HEK293 (cell line): ENCODE measurements around the gene DUSP10.
A peak's percentile ranks its signal among the peaks of the same experiment; 100 is the strongest.

ENCODE experiments used
- ATF2 ChIP-seq: fragments of 450-650 bp; formaldehyde crosslinking; IDR thresholded peaks from 2 replicates; pipeline ENCODE4 v1.5.1; 2016; ENCODE audit warnings: missing biosample characterization, missing genetic modification characterization, low read depth
- ELK4 ChIP-seq: IDR thresholded peaks from 2 replicates; pipeline ENCODE4 v1.6.1; 2011; ENCODE audit warnings: mild to moderate bottlenecking, low read depth, low read length, borderline replicate concordance
- GLIS1 ChIP-seq: fragments of 450-650 bp; formaldehyde crosslinking; IDR thresholded peaks from 2 replicates; pipeline ENCODE4 v1.5.1; 2016; ENCODE audit warnings: missing biosample characterization, missing genetic modification characterization
- HIC1 ChIP-seq: fragments of 450-650 bp; formaldehyde crosslinking; IDR thresholded peaks from 2 replicates; pipeline ENCODE4 v1.5.1; 2016; ENCODE audit warnings: missing biosample characterization, missing genetic modification characterization
- INSM2 ChIP-seq: fragments of 450-650 bp; formaldehyde crosslinking; IDR thresholded peaks from 2 replicates; pipeline ENCODE4 v1.5.1; 2016; ENCODE audit warnings: missing biosample characterization, missing genetic modification characterization
- PRDM10 ChIP-seq: fragments of 450-650 bp; formaldehyde crosslinking; IDR thresholded peaks from 2 replicates; pipeline ENCODE4 v1.5.1; 2016; ENCODE audit warnings: missing biosample characterization, missing genetic modification characterization
- PRDM6 ChIP-seq: fragments of 450-650 bp; formaldehyde crosslinking; IDR thresholded peaks from 2 replicates; pipeline ENCODE4 v1.5.1; 2017; ENCODE audit warnings: missing biosample characterization, missing genetic modification characterization
- ZBTB17 ChIP-seq: fragments of 450-650 bp; formaldehyde crosslinking; IDR thresholded peaks from 2 replicates; pipeline ENCODE4 v1.5.1; 2016; ENCODE audit warnings: missing biosample characterization, missing genetic modification characterization
- ZBTB20 ChIP-seq: fragments of 450-650 bp; formaldehyde crosslinking; IDR thresholded peaks from 2 replicates; pipeline ENCODE4 v1.5.1; 2016; ENCODE audit warnings: missing biosample characterization, missing genetic modification characterization
- ZNF169 ChIP-seq: fragments of 450-650 bp; formaldehyde crosslinking; IDR thresholded peaks from 2 replicates; pipeline ENCODE4 v1.5.1; 2016; ENCODE audit warnings: missing biosample characterization, missing genetic modification characterization
- ZNF184 ChIP-seq: fragments of 450-650 bp; IDR thresholded peaks from 2 replicates; pipeline ENCODE4 v1.5.1; 2018; ENCODE audit warnings: missing biosample characterization, mild to moderate bottlenecking, missing genetic modification characterization
- ZNF211 ChIP-seq: fragments of 450-650 bp; formaldehyde crosslinking; IDR thresholded peaks from 2 replicates; pipeline ENCODE4 v1.5.1; 2016; ENCODE audit warnings: low read depth, missing biosample characterization, missing genetic modification characterization
- ZNF335 ChIP-seq: fragments of 450-650 bp; formaldehyde crosslinking; conservative IDR thresholded peaks from 2 replicates; pipeline ENCODE4 v1.5.1; 2016; ENCODE audit warnings: missing biosample characterization, missing genetic modification characterization
- ZNF341 ChIP-seq: fragments of 450-650 bp; formaldehyde crosslinking; IDR thresholded peaks from 2 replicates; pipeline ENCODE4; 2016; ENCODE audit warnings: low read depth, missing biosample characterization, missing genetic modification characterization
- ZNF350 ChIP-seq: fragments of 450-650 bp; formaldehyde crosslinking; IDR thresholded peaks from 2 replicates; pipeline ENCODE4 v1.5.0; 2017; ENCODE audit warnings: missing biosample characterization, mild to moderate bottlenecking, missing genetic modification characterization
- ZNF398 ChIP-seq: fragments of 450-650 bp; formaldehyde crosslinking; IDR thresholded peaks from 2 replicates; pipeline ENCODE4 v1.5.1; 2017; ENCODE audit warnings: missing biosample characterization, missing genetic modification characterization
- ZNF426 ChIP-seq: fragments of 450-650 bp; formaldehyde crosslinking; IDR thresholded peaks from 2 replicates; pipeline ENCODE4 v1.5.1; 2017; ENCODE audit warnings: missing biosample characterization, missing genetic modification characterization, mild to moderate bottlenecking, inconsistent platforms, moderate library complexity
- ZNF521 ChIP-seq: fragments of 450-650 bp; formaldehyde crosslinking; IDR thresholded peaks from 2 replicates; pipeline ENCODE4 v1.5.1; 2017; ENCODE audit warnings: missing biosample characterization, mild to moderate bottlenecking, missing genetic modification characterization
- ZNF626 ChIP-seq: fragments of 450-650 bp; sonication (Bioruptor Pico); formaldehyde crosslinking; IDR thresholded peaks from 2 replicates; pipeline ENCODE4 v1.5.1; 2018; ENCODE audit warnings: missing biosample characterization, missing genetic modification characterization, inconsistent platforms
- ZNF654 ChIP-seq: fragments of 450-650 bp; formaldehyde crosslinking; IDR thresholded peaks from 2 replicates; pipeline ENCODE4 v1.5.1; 2016; ENCODE audit warnings: low read depth, missing biosample characterization, missing genetic modification characterization
- ZNF664 ChIP-seq: fragments of 450-650 bp; formaldehyde crosslinking; IDR thresholded peaks from 2 replicates; pipeline ENCODE4 v1.5.1; 2016; ENCODE audit warnings: missing biosample characterization, missing genetic modification characterization
- ZNF747 ChIP-seq: fragments of 450-650 bp; formaldehyde crosslinking; IDR thresholded peaks from 2 replicates; pipeline ENCODE4 v1.5.1; 2016; ENCODE audit warnings: missing biosample characterization, missing genetic modification characterization
- ZSCAN5A ChIP-seq: fragments of 450-650 bp; formaldehyde crosslinking; IDR thresholded peaks from 2 replicates; pipeline ENCODE4 v1.5.1; 2016; ENCODE audit warnings: missing biosample characterization, missing genetic modification characterization

DUSP10 gene

GRCh38 chr1:221708987-221709386 lies 32.9 kb downstream of the DUSP10 start (continued):
- TF ChIP-seq PRDM6 (peak; percentile 89), ELK4 (no peak), ZNF626 (tag by site-specific recombination) (no peak), ZNF335 (tag by site-specific recombination) (peak; percentile 40), ZNF426 (tag by site-specific recombination) (no peak), ZNF664 (tag by site-specific recombination) (no peak), ZNF521 (tag by site-specific recombination) (no peak), ZNF350 (no peak), HIC1 (tag by site-specific recombination) (peak; percentile 38; the same call in 1 of the 2 replicates), ZSCAN5A (tag by site-specific recombination) (no peak), ZNF654 (tag by site-specific recombination) (no peak), ZNF398 (tag by site-specific recombination) (peak; percentile 95), ZNF184 (0 out of 2 replicates have a peak, but pooled peaks have one; percentile 27), ATF2 (peak; percentile 96), ZNF169 (no peak), PRDM10 (tag by site-specific recombination) (peak; percentile 95), GLIS1 (tag by site-specific recombination) (peak; percentile 57), ZNF341 (tag by site-specific recombination) (no peak), ZNF211 (no peak), INSM2 (tag by site-specific recombination) (0 out of 2 replicates have a peak, but pooled peaks have one; percentile 30), ZBTB20 (tag by site-specific recombination) (no peak), ZBTB17 (tag by site-specific recombination) (0 out of 2 replicates have a peak, but pooled peaks have one; percentile 37), ZNF747 (tag by site-specific recombination) (no peak)
